Measurements from ENCODE around the gene LTK.

Gene LTK

DNA sequence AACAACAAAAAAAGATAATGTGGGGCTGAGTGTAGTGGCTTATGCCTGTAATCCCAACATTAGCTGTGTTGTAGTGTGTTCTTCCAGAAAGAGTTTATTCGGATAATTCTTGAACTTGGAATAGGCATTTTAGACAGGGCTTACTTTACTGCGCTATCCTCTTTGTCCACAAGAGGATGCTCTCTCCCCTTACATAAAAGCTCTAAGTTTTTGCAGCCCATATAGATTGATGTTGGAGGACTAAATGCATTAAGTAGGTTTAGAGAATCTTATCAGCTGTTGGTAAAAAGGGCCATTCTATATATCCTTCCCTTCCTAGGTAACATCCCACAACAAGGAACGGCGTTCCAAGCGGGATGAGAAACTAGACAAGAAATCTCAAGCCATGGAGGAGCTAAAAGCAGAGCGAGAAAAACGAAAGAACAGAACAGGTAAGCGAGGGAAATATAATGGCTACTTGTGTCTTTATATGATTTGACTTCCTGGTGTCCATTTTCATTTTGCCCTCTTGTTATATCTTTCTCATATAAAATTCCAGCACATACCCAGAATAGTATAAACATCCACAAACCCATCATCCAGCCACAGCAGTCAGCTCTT lies 47.7 kb downstream of the LTK start:
- Histone ChIP-seq H3K4me1 (ENCODE audit: control insufficient read depth in 1 of 2, insufficient read depth in 2 of 2, low read length in 2 of 2) (no peaks in the 10 kb centered on the region), H3K36me3 (ENCODE audit: control insufficient read depth in 1 of 2, insufficient read depth in 2 of 2, low read length in 2 of 2) (peaks cover 28 to 46% of the 10 kb centered on the region in 2 donors), H3K4me3 (ENCODE audit: low read depth in 1 of 2, low read length in 2 of 2) (no peak overlapping the region), H3K27me3 (ENCODE audit: low read depth, low read length) (no peaks in the 10 kb centered on the region), H3K9me3 (ENCODE audit: control insufficient read depth in 1 of 2, low read length in 2 of 2) (no peaks in the 10 kb centered on the region), H3K27ac (ENCODE audit: low read length) (no peak overlapping the region)

DNA sequence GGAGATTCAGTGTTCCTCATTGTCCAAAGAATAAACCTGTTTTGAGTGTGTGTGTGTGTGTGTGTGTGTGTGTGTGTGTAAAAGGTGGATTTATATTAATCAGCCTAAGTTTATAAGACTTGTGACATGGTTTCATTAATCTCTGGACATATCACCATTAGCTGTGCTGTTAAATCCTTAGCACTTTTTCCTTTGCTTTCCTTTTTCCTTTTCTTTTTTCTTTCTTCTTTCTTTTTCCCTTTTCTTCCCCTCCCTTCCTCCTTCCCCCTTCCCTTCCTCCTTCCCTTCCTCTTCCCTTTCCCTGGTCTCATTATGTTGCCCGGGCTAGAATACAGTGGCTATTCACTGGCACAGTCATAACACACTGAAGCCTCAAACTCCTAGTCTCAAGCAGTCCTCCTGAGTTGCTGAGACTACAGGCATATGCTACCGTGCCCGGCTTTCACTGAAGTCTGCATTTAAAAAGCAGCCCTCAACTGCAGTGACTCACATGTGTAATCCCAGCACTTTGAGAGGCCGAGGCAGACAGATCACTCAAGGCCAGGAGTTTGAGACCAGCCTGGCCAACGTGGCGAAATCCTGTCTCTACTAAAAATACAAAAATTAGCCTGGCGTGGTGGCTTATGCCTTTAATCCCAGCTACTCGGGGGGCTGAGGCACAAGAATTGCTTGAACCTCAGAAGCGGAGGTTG lies 48.6 kb downstream of the LTK start:
- Histone ChIP-seq H3K36me3 (ENCODE audit: control insufficient read depth in 1 of 2, insufficient read depth in 2 of 2, low read length in 2 of 2) (peaks cover 22 to 39% of the 10 kb centered on the region in 2 donors), H3K9me3 (ENCODE audit: control insufficient read depth in 1 of 2, low read length in 2 of 2) (no peaks in the 10 kb centered on the region), H3K4me1 (ENCODE audit: control insufficient read depth in 1 of 2, insufficient read depth in 2 of 2, low read length in 2 of 2) (no peaks in the 10 kb centered on the region), H3K4me3 (ENCODE audit: low read depth in 1 of 2, low read length in 2 of 2) (no peak overlapping the region), H3K27me3 (ENCODE audit: low read depth, low read length) (no peaks in the 10 kb centered on the region), H3K27ac (ENCODE audit: low read length) (no peak overlapping the region)

DNA sequence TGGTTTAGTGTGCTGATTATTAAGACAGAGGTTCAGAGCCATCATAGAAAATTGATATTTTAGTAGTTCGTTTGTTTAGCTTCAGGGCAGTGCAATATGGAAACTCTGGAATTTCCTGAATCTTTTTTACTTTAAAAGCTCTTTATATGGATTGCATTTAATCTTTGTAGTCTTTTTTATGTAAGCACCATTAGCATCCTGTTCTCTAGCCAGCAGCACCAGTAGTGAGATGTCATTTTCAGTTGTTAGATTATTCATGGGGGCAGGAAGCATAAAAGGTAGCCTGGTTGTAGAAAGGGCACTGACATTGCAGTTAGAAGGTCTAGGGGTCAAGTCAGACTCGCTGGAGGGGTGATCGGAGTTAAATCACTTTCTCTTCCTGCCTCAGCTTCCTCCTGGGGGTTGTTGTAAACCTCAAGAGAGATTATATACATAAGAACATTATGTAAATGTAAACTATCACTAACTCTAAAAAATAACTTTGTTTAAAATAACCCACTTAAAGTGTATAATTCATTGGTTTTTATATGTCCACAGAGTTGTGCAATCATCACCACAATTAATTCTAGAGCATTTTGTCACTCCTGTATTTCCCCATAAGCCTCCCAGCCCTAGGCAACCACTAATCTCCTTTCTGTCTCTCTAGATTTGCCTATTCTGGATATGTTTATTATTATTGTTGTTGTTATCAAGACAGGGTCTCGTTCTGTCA lies 51.4 kb downstream of the LTK start:
- H3K4me1 ChIP-seq (ENCODE audit: control insufficient read depth in 1 of 2, insufficient read depth in 2 of 2, low read length in 2 of 2): no peaks in the 10 kb centered on the region
- peaks cover 29 to 33% of the 10 kb centered on the region in 2 donors for H3K36me3 ChIP-seq (ENCODE audit: control insufficient read depth in 1 of 2, insufficient read depth in 2 of 2, low read length in 2 of 2)
- no peak overlapping the region for H3K27ac ChIP-seq (ENCODE audit: low read length)
- no peak overlapping the region for H3K4me3 ChIP-seq (ENCODE audit: low read depth in 1 of 2, low read length in 2 of 2)
- H3K9me3 ChIP-seq (ENCODE audit: control insufficient read depth in 1 of 2, low read length in 2 of 2): no peaks in the 10 kb centered on the region
- H3K27me3 ChIP-seq (ENCODE audit: low read depth, low read length): no peaks in the 10 kb centered on the region
